ENCODE data around the gene DCPS.

DNA sequence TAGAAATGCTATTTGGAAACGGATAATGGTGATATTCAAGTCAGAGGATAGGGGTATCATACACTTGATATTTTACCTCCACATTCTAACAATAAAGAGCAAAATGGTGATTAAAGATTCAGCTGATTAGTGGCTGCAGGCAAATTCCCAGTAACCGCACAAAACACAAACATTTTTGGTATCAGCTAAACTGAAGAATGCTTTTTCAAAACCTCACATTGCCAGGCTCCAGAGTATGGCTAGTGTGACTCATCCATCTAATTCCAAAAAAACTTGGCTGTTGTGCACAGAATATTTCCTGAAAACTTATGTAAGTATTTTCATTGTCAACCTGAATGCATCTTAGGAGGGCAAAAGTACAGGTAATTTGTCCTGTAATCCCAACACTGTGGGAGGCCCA, 46.1 kb upstream of the DCPS start:
- TF ChIP-seq, protein P1, sequence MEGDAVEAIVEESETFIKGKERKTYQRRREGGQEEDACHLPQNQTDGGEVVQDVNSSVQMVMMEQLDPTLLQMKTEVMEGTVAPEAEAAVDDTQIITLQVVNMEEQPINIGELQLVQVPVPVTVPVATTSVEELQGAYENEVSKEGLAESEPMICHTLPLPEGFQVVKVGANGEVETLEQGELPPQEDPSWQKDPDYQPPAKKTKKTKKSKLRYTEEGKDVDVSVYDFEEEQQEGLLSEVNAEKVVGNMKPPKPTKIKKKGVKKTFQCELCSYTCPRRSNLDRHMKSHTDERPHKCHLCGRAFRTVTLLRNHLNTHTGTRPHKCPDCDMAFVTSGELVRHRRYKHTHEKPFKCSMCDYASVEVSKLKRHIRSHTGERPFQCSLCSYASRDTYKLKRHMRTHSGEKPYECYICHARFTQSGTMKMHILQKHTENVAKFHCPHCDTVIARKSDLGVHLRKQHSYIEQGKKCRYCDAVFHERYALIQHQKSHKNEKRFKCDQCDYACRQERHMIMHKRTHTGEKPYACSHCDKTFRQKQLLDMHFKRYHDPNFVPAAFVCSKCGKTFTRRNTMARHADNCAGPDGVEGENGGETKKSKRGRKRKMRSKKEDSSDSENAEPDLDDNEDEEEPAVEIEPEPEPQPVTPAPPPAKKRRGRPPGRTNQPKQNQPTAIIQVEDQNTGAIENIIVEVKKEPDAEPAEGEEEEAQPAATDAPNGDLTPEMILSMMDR (IDR thresholded peaks at IDR 0.05), result no peak
- TF ChIP-seq FOXJ3 (CRISPR knock-in tag; IDR thresholded peaks at IDR 0.05; ENCODE audit: borderline replicate concordance) (no peak), NR2C2 (CRISPR knock-in tag; IDR thresholded peaks at IDR 0.05) (no peak), ETV6 (CRISPR knock-in tag; IDR thresholded peaks at IDR 0.05) (no peak), JUN (CRISPR knock-in tag; IDR thresholded peaks at IDR 0.05) (no peak), ZNF263 (CRISPR knock-in tag; IDR thresholded peaks at IDR 0.05; ENCODE audit: low read depth) (no peak), ZBTB21 (CRISPR knock-in tag; IDR thresholded peaks at IDR 0.05; ENCODE audit: borderline replicate concordance) (no peak), NR1H2 (CRISPR knock-in tag; IDR thresholded peaks at IDR 0.05) (no peak)
- TF ChIP-seq, protein P2, sequence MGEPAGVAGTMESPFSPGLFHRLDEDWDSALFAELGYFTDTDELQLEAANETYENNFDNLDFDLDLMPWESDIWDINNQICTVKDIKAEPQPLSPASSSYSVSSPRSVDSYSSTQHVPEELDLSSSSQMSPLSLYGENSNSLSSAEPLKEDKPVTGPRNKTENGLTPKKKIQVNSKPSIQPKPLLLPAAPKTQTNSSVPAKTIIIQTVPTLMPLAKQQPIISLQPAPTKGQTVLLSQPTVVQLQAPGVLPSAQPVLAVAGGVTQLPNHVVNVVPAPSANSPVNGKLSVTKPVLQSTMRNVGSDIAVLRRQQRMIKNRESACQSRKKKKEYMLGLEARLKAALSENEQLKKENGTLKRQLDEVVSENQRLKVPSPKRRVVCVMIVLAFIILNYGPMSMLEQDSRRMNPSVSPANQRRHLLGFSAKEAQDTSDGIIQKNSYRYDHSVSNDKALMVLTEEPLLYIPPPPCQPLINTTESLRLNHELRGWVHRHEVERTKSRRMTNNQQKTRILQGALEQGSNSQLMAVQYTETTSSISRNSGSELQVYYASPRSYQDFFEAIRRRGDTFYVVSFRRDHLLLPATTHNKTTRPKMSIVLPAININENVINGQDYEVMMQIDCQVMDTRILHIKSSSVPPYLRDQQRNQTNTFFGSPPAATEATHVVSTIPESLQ (CRISPR knock-in tag; IDR thresholded peaks at IDR 0.05), result no peak
- TF ChIP-seq, protein P3, sequence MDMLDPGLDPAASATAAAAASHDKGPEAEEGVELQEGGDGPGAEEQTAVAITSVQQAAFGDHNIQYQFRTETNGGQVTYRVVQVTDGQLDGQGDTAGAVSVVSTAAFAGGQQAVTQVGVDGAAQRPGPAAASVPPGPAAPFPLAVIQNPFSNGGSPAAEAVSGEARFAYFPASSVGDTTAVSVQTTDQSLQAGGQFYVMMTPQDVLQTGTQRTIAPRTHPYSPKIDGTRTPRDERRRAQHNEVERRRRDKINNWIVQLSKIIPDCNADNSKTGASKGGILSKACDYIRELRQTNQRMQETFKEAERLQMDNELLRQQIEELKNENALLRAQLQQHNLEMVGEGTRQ (CRISPR knock-in tag; IDR thresholded peaks at IDR 0.05), result no peak
- TF ChIP-seq, protein P4, sequence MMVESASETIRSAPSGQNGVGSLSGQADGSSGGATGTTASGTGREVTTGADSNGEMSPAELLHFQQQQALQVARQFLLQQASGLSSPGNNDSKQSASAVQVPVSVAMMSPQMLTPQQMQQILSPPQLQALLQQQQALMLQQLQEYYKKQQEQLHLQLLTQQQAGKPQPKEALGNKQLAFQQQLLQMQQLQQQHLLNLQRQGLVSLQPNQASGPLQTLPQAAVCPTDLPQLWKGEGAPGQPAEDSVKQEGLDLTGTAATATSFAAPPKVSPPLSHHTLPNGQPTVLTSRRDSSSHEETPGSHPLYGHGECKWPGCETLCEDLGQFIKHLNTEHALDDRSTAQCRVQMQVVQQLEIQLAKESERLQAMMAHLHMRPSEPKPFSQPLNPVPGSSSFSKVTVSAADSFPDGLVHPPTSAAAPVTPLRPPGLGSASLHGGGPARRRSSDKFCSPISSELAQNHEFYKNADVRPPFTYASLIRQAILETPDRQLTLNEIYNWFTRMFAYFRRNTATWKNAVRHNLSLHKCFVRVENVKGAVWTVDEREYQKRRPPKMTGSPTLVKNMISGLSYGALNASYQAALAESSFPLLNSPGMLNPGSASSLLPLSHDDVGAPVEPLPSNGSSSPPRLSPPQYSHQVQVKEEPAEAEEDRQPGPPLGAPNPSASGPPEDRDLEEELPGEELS (CRISPR knock-in tag; IDR thresholded peaks at IDR 0.05), result no peak
- TF ChIP-seq, protein P5, sequence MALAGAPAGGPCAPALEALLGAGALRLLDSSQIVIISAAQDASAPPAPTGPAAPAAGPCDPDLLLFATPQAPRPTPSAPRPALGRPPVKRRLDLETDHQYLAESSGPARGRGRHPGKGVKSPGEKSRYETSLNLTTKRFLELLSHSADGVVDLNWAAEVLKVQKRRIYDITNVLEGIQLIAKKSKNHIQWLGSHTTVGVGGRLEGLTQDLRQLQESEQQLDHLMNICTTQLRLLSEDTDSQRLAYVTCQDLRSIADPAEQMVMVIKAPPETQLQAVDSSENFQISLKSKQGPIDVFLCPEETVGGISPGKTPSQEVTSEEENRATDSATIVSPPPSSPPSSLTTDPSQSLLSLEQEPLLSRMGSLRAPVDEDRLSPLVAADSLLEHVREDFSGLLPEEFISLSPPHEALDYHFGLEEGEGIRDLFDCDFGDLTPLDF (CRISPR knock-in tag; IDR thresholded peaks at IDR 0.05), result no peak
